Glutamatergic neuron (in vitro differentiated cells): Measurements from ENCODE around the gene BMPR1A. TPM values are rescaled to one million over a fixed set of nuclear protein-coding genes. Genes with fewer than 3 reads are reported as not detected.

Source experiments
- DNase-seq: peaks from one replicate; pipeline ENCODE4 v3.0.0; 2022
- H3K27ac Mint-ChIP-seq: one replicate; pipeline ENCODE4 v1.8.0; 2020; ENCODE audit warnings: mild to moderate bottlenecking, mixed read lengths, inconsistent platforms; ENCODE audit not compliant: unreplicated experiment
- H3K27me3 Mint-ChIP-seq: one replicate; pipeline ENCODE4 v1.8.0; 2020; ENCODE audit warnings: mild to moderate bottlenecking, moderate library complexity, mixed read lengths, inconsistent platforms; ENCODE audit not compliant: unreplicated experiment
- H3K36me3 Mint-ChIP-seq: one replicate; pipeline ENCODE4 v1.8.0; 2020; ENCODE audit warnings: mild to moderate bottlenecking, mixed read lengths, inconsistent platforms; ENCODE audit not compliant: unreplicated experiment
- H3K4me1 Mint-ChIP-seq: one replicate; pipeline ENCODE4 v1.8.0; 2020; ENCODE audit warnings: mild to moderate bottlenecking, low read depth, mixed read lengths, inconsistent platforms; ENCODE audit not compliant: unreplicated experiment
- H3K4me3 Mint-ChIP-seq: one replicate; pipeline ENCODE4 v1.8.0; 2020; ENCODE audit warnings: mild to moderate bottlenecking, mixed read lengths, inconsistent platforms; ENCODE audit not compliant: unreplicated experiment
- H3K9me3 Mint-ChIP-seq: one replicate; pipeline ENCODE4 v1.8.0; 2020; ENCODE audit warnings: mild to moderate bottlenecking, moderate library complexity, mixed read lengths, inconsistent platforms; ENCODE audit not compliant: unreplicated experiment
- CTCF ChIP-seq: fragments of 200-600 bp; sonication (generic); IDR thresholded peaks from one replicate; pipeline ENCODE4 v1.5.0; 2021; ENCODE audit not compliant: partially characterized antibody, unreplicated experiment
- total RNA-seq: library from RNA; stranded (reverse); fragmentation: NEBNext Ultra II Directional; extraction: Animal tissue kit (Norgen Biotek cat#: 25700); gene quantifications from one replicate; pipeline ENCODE4 v1.2.1, GENCODE V29; 2021; ENCODE audit not compliant: unreplicated experiment

Gene BMPR1A
- total RNA-seq, 1 donor from 2014 or later: 27.7 TPM

GRCh38 chr10:86775056-86775869, 18.8 kb downstream of the BMPR1A start:
- peak overlapping the region; percentile 33 for H3K27ac Mint-ChIP-seq
- H3K4me1 Mint-ChIP-seq: peaks cover 8% of the 10 kb centered on the region
- H3K36me3 Mint-ChIP-seq: no peaks in the 10 kb centered on the region
- TF ChIP-seq CTCF: no peak
- H3K27me3 Mint-ChIP-seq: no peaks in the 10 kb centered on the region
- H3K4me3 Mint-ChIP-seq: no peak overlapping the region
- DNase-seq: no peak
- H3K9me3 Mint-ChIP-seq: no peaks in the 10 kb centered on the region

- no peak for DNase-seq
- TF ChIP-seq CTCF: no peak
- Mint-ChIP-seq H3K4me1 (peaks cover 5% of the 10 kb centered on the region), H3K4me3 (no peak overlapping the region), H3K27me3 (no peaks in the 10 kb centered on the region), H3K36me3 (no peaks in the 10 kb centered on the region), H3K27ac (peak overlapping the region; percentile 33), H3K9me3 (no peaks in the 10 kb centered on the region)
Observed at GRCh38 chr10:86775870-86776180, 19.4 kb downstream of the BMPR1A start.

GRCh38 chr10:86779220-86780017, 23.0 kb downstream of the BMPR1A start:
- H3K36me3 Mint-ChIP-seq: no peaks in the 10 kb centered on the region
- no peaks in the 10 kb centered on the region for H3K27me3 Mint-ChIP-seq
- H3K4me3 Mint-ChIP-seq: no peak overlapping the region
- no peak overlapping the region for H3K27ac Mint-ChIP-seq
- H3K9me3 Mint-ChIP-seq: no peaks in the 10 kb centered on the region
- DNase-seq: no peak
- no peak for TF ChIP-seq CTCF
- peaks cover 5% of the 10 kb centered on the region for H3K4me1 Mint-ChIP-seq

DNA sequence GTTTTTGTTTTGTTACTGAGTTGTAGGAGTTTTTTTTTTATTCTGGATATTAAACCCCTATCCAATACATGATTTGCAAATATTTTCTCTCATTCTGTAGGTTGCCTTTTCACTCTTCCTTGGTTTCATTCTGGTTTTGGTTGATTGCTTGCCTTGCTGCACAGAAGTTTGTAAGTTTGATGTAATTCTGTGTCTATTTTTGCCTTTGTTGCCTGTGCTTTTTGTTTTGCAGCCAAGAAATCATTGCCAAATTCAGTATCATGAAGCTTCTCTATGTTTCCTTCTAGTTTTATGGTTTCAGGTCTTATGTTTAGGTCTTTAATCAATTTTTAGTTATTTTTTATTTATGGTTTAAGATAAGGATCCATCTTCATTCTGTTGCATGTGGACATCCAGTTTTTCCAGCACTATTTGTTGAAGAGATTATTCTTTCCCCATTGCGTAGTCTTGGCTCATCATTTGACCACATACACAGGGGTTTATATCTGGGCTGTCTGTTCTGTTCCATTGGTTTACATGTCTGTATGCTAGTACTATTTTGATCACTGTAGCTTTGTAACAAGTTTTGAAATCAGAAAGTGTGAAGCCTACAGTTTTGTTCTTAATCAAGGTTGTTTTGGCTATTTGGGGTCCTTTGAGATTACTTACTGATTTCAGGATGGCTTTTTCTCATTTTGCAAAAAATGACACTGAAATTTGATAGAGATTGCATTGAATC, 26.4 kb downstream of the BMPR1A start:
- H3K4me3 Mint-ChIP-seq: no peak overlapping the region
- no peak overlapping the region for H3K27ac Mint-ChIP-seq
- H3K27me3 Mint-ChIP-seq: no peaks in the 10 kb centered on the region
- H3K9me3 Mint-ChIP-seq: peaks cover 2% of the 10 kb centered on the region
- no peaks in the 10 kb centered on the region for H3K36me3 Mint-ChIP-seq
- no peak for TF ChIP-seq CTCF
- DNase-seq: no peak
- H3K4me1 Mint-ChIP-seq: peaks cover 5% of the 10 kb centered on the region
